ENCODE results near the gene OLFML1.

OLFML1 gene

DNA sequence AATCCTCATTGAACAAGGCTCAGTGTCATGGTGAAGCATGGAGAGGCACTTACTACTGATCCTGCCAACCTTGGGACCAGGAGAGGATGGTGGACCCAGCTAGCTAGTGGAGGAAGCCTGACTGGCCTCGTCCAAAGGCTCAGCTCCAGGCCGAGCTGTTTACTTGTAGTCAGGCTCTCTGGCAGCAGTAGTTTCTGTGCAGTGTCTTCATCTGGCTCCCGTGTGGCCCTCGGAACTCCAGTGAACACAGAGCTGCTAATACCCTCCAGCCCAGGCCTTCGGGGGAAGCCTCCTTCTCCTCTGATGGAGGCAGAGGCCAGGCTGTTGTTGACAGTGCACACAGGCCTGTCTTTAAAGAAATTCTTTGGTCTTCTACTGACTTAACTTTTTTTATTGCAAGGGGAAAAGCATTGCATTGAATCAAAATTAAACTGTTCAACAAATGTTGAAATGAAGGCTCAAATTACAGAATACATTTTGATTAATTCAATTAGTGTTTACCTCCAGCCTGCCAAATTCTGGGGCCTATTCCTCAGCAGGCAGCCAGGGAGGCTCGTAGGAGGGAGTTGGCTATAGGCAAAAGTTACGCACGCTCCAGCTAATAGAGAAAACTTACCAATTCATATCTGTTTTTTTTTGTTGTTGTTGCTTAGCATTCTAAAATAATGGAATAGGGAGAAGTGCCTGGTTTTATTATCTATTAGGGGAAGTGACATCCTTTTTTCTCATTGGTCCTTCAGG lies 47.3 kb downstream of the OLFML1 start (continued):
- no peak for TF ChIP-seq OSR1 (CRISPR knock-in tag; IDR thresholded peaks at IDR 0.05)
- no peak for TF ChIP-seq ZNF8 (CRISPR knock-in tag; IDR thresholded peaks at IDR 0.05)
- no peak for TF ChIP-seq ESRRG (CRISPR knock-in tag; IDR thresholded peaks at IDR 0.05)
- TF ChIP-seq, protein P1, sequence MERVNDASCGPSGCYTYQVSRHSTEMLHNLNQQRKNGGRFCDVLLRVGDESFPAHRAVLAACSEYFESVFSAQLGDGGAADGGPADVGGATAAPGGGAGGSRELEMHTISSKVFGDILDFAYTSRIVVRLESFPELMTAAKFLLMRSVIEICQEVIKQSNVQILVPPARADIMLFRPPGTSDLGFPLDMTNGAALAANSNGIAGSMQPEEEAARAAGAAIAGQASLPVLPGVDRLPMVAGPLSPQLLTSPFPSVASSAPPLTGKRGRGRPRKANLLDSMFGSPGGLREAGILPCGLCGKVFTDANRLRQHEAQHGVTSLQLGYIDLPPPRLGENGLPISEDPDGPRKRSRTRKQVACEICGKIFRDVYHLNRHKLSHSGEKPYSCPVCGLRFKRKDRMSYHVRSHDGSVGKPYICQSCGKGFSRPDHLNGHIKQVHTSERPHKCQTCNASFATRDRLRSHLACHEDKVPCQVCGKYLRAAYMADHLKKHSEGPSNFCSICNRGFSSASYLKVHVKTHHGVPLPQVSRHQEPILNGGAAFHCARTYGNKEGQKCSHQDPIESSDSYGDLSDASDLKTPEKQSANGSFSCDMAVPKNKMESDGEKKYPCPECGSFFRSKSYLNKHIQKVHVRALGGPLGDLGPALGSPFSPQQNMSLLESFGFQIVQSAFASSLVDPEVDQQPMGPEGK (CRISPR knock-in tag; IDR thresholded peaks at IDR 0.05; ENCODE audit: borderline replicate concordance) = no peak
- no peak for TF ChIP-seq SNAI2 (CRISPR knock-in tag; IDR thresholded peaks at IDR 0.05)
- no peak for TF ChIP-seq ZNF565 (CRISPR knock-in tag; conservative IDR thresholded peaks at IDR 0.05; ENCODE audit: low read depth)
- TF ChIP-seq BACH2 (CRISPR knock-in tag; IDR thresholded peaks at IDR 0.05; ENCODE audit: borderline replicate concordance) = no peak
- no peak for TF ChIP-seq TOX (CRISPR knock-in tag; IDR thresholded peaks at IDR 0.05; ENCODE audit: borderline replicate concordance)
- no peak for TF ChIP-seq TCF4 (CRISPR knock-in tag; IDR thresholded peaks at IDR 0.05; ENCODE audit: borderline replicate concordance)
- TF ChIP-seq CSDC2 (CRISPR knock-in tag; IDR thresholded peaks at IDR 0.05) = no peak

DNA sequence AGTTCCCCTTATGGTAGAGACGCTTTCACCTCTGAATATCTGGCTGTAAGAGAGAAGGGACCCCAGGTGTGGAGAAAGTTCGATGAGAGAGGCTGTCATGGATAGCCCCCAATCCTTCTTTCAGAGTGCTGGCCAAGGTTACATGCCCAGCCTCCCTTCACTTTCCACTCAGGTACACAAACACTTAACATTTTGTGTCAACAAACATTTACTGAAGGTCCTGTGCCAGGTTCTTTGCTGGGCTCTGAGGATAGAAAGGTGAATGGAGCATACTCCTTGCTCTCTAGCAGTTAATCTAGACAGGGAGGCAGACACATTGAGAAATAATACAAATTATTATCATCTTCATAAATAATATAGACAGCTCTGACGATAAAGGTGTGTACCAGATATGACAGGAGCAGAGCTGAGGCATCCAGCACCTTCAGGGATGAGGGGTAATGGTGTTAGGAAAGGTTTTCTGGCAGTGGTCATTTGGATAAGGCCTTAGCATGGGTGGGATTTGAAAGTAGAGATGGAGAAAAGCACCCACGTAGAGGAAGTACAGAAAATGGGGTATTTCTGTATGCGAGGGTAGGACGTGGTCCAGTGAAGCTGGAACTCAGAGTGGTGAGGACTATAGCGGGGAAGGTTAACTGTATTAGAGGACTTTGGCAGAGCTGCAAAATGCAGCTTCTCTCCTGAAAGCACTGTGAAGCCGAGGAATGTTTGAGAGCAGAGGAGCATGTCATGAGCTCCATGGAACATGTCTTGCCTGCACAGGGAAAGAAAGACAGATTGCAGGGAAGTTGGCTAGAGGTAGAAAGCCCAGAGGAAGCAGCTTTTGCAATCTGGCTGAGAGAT lies 48.1 kb downstream of the OLFML1 start:
- ATAC-seq = no peak
- TF ChIP-seq ZNF565 (CRISPR knock-in tag; conservative IDR thresholded peaks at IDR 0.05; ENCODE audit: low read depth) = no peak
- TF ChIP-seq ESRRG (CRISPR knock-in tag; IDR thresholded peaks at IDR 0.05) = no peak
- no peak for TF ChIP-seq ZNF70 (CRISPR knock-in tag; IDR thresholded peaks at IDR 0.05)
- TF ChIP-seq ZNF8 (CRISPR knock-in tag; IDR thresholded peaks at IDR 0.05) = no peak
- TF ChIP-seq SNAI2 (CRISPR knock-in tag; IDR thresholded peaks at IDR 0.05) = no peak
- no peak for TF ChIP-seq ARNTL (CRISPR knock-in tag; IDR thresholded peaks at IDR 0.05; ENCODE audit: borderline replicate concordance, low read depth)
- TF ChIP-seq, protein P2, sequence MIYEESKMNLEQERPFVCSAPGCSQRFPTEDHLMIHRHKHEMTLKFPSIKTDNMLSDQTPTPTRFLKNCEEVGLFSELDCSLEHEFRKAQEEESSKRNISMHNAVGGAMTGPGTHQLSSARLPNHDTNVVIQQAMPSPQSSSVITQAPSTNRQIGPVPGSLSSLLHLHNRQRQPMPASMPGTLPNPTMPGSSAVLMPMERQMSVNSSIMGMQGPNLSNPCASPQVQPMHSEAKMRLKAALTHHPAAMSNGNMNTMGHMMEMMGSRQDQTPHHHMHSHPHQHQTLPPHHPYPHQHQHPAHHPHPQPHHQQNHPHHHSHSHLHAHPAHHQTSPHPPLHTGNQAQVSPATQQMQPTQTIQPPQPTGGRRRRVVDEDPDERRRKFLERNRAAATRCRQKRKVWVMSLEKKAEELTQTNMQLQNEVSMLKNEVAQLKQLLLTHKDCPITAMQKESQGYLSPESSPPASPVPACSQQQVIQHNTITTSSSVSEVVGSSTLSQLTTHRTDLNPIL (CRISPR knock-in tag; IDR thresholded peaks at IDR 0.05; ENCODE audit: low read depth) = no peak
- TF ChIP-seq ZFP3 (CRISPR knock-in tag; IDR thresholded peaks at IDR 0.05) = no peak

DNA sequence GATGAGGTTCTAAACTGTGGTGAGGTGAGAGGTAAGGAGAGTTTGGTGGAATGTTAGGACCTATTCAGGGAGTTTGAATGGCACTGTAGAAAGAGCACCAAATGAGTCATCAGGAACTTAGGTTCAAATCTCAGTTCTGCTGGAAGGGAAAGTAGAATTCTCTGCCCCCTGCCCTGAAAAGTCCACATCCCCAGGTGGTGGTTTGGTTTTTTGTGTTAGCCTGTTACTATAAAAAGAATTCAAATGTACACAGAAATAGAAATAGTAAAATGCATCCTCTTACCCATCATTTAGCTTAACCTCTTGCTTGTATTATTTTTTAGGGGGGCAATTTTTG lies 48.7 kb downstream of the OLFML1 start:
- ATAC-seq = no peak
- TF ChIP-seq TOX (CRISPR knock-in tag; IDR thresholded peaks at IDR 0.05; ENCODE audit: borderline replicate concordance) = no peak
- no peak for TF ChIP-seq ZNF70 (CRISPR knock-in tag; IDR thresholded peaks at IDR 0.05)
- TF ChIP-seq GLIS3 (CRISPR knock-in tag; IDR thresholded peaks at IDR 0.05) = no peak
- TF ChIP-seq, protein P3, sequence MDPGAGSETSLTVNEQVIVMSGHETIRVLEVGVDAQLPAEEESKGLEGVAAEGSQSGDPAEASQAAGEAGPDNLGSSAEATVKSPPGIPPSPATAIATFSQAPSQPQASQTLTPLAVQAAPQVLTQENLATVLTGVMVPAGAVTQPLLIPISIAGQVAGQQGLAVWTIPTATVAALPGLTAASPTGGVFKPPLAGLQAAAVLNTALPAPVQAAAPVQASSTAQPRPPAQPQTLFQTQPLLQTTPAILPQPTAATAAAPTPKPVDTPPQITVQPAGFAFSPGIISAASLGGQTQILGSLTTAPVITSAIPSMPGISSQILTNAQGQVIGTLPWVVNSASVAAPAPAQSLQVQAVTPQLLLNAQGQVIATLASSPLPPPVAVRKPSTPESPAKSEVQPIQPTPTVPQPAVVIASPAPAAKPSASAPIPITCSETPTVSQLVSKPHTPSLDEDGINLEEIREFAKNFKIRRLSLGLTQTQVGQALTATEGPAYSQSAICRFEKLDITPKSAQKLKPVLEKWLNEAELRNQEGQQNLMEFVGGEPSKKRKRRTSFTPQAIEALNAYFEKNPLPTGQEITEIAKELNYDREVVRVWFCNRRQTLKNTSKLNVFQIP (CRISPR knock-in tag; IDR thresholded peaks at IDR 0.05; ENCODE audit: borderline replicate concordance, low read depth) = no peak
- no peak for TF ChIP-seq TCF4 (CRISPR knock-in tag; IDR thresholded peaks at IDR 0.05; ENCODE audit: borderline replicate concordance)
- TF ChIP-seq CSDC2 (CRISPR knock-in tag; IDR thresholded peaks at IDR 0.05) = no peak
- TF ChIP-seq, protein P4, sequence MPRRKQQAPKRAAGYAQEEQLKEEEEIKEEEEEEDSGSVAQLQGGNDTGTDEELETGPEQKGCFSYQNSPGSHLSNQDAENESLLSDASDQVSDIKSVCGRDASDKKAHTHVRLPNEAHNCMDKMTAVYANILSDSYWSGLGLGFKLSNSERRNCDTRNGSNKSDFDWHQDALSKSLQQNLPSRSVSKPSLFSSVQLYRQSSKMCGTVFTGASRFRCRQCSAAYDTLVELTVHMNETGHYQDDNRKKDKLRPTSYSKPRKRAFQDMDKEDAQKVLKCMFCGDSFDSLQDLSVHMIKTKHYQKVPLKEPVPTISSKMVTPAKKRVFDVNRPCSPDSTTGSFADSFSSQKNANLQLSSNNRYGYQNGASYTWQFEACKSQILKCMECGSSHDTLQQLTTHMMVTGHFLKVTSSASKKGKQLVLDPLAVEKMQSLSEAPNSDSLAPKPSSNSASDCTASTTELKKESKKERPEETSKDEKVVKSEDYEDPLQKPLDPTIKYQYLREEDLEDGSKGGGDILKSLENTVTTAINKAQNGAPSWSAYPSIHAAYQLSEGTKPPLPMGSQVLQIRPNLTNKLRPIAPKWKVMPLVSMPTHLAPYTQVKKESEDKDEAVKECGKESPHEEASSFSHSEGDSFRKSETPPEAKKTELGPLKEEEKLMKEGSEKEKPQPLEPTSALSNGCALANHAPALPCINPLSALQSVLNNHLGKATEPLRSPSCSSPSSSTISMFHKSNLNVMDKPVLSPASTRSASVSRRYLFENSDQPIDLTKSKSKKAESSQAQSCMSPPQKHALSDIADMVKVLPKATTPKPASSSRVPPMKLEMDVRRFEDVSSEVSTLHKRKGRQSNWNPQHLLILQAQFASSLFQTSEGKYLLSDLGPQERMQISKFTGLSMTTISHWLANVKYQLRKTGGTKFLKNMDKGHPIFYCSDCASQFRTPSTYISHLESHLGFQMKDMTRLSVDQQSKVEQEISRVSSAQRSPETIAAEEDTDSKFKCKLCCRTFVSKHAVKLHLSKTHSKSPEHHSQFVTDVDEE (CRISPR knock-in tag; IDR thresholded peaks at IDR 0.05) = no peak
- TF ChIP-seq, protein P1 (CRISPR knock-in tag; IDR thresholded peaks at IDR 0.05; ENCODE audit: borderline replicate concordance) = no peak
- no peak for TF ChIP-seq ESRRG (CRISPR knock-in tag; IDR thresholded peaks at IDR 0.05)
- no peak for TF ChIP-seq OSR1 (CRISPR knock-in tag; IDR thresholded peaks at IDR 0.05)
- no peak for TF ChIP-seq ZFP30 (CRISPR knock-in tag; IDR thresholded peaks at IDR 0.05)
- no peak for TF ChIP-seq SNAI2 (CRISPR knock-in tag; IDR thresholded peaks at IDR 0.05)
- TF ChIP-seq ZC3H10 (CRISPR knock-in tag; IDR thresholded peaks at IDR 0.05) = no peak
- no peak for TF ChIP-seq RARB (CRISPR knock-in tag; IDR thresholded peaks at IDR 0.05)
- no peak for TF ChIP-seq PPARA (CRISPR knock-in tag; IDR thresholded peaks at IDR 0.05; ENCODE audit: borderline replicate concordance)

All from SK-N-SH treated with all-trans-retinoic acid at 6 μM for 48 hours (cell line).